Stimulated activated effector memory CD8-positive, alpha-beta T cell treated with anti-CD3 and anti-CD28 coated beads, Interleukin-12 subunit alpha, Interleukin-12 subunit beta, amount 100 ng/mL, for 72 hours (primary cell): ENCODE measurements around the gene NACC2.
A peak's percentile ranks its signal among the peaks of the same experiment; 100 is the strongest.

Experiments used
- ATAC-seq: fragments of 150-1000 bp; cut with Tn5 transposase; 2 replicates; pipeline ENCODE4 v1.10.0; 2021
- DNase-seq, 2 donors: peaks; one replicate each; pipeline ENCODE4 v3.0.0; 2021 to 2022; ENCODE audit warnings: low spot score in 2 of 2
- H3K27ac Mint-ChIP-seq: one replicate; pipeline ENCODE4 v1.8.0; 2022; ENCODE audit warnings: mild to moderate bottlenecking, mixed read lengths
- H3K36me3 Mint-ChIP-seq: one replicate; pipeline ENCODE4 v1.8.0; 2022; ENCODE audit warnings: mild to moderate bottlenecking, mixed read lengths
- H3K4me1 Mint-ChIP-seq: one replicate; pipeline ENCODE4 v1.8.0; 2022; ENCODE audit warnings: mixed read lengths
- H3K4me3 Mint-ChIP-seq: one replicate; pipeline ENCODE4 v1.8.0; 2022; ENCODE audit warnings: mild to moderate bottlenecking, mixed read lengths
- H3K9me3 Mint-ChIP-seq: one replicate; pipeline ENCODE4 v1.8.0; 2022; ENCODE audit warnings: mixed read lengths

Gene NACC2

GRCh38 chr9:136053757-136054142 is 41.3 kb downstream of the NACC2 start:
- Mint-ChIP-seq H3K4me3 (no peak overlapping the region), H3K9me3 (no peaks in the 10 kb centered on the region), H3K27ac (peak overlapping the region; percentile 48), H3K4me1 (peaks cover 43% of the 10 kb centered on the region), H3K36me3 (no peaks in the 10 kb centered on the region)
- DNase-seq: no peak
- peak; percentile 71 for ATAC-seq

- DNase-seq: no peak
- H3K36me3 Mint-ChIP-seq: no peaks in the 10 kb centered on the region
- peak overlapping the region; percentile 48 for H3K27ac Mint-ChIP-seq
- ATAC-seq: peak; percentile 38
- no peak overlapping the region for H3K4me3 Mint-ChIP-seq
- H3K9me3 Mint-ChIP-seq: no peaks in the 10 kb centered on the region
- peaks cover 39% of the 10 kb centered on the region for H3K4me1 Mint-ChIP-seq
These were observed 41.9 kb downstream of the NACC2 start for GRCh38 chr9:136052991-136053756.

GRCh38 chr9:136052472-136052880 is 42.6 kb downstream of the NACC2 start:
- DNase-seq (no peak), ATAC-seq (no peak)
- no peaks in the 10 kb centered on the region for H3K9me3 Mint-ChIP-seq
- H3K27ac Mint-ChIP-seq: no peak overlapping the region
- H3K4me3 Mint-ChIP-seq: peak overlapping the region; percentile 57
- H3K36me3 Mint-ChIP-seq: no peaks in the 10 kb centered on the region
- H3K4me1 Mint-ChIP-seq: peaks cover 46% of the 10 kb centered on the region

- Mint-ChIP-seq H3K4me3 (peak overlapping the region; percentile 57), H3K36me3 (peaks cover 5% of the 10 kb centered on the region), H3K4me1 (peaks cover 51% of the 10 kb centered on the region), H3K27ac (no peak overlapping the region), H3K9me3 (no peaks in the 10 kb centered on the region)
- DNase-seq: no peak
- ATAC-seq: peak; percentile 35
These were observed 43.1 kb downstream of the NACC2 start for GRCh38 chr9:136051837-136052471.

GRCh38 chr9:136051453-136051836 is 43.6 kb downstream of the NACC2 start:
- H3K27ac Mint-ChIP-seq: no peak overlapping the region
- DNase-seq: no peak
- H3K9me3 Mint-ChIP-seq: no peaks in the 10 kb centered on the region
- peaks cover 53% of the 10 kb centered on the region for H3K4me1 Mint-ChIP-seq
- peaks cover 8% of the 10 kb centered on the region for H3K36me3 Mint-ChIP-seq
- ATAC-seq: no peak
- H3K4me3 Mint-ChIP-seq: peak overlapping the region; percentile 57

GRCh38 chr9:136050701-136051452 is 44.2 kb downstream of the NACC2 start:
- Mint-ChIP-seq H3K4me1 (peaks cover 53% of the 10 kb centered on the region), H3K36me3 (peaks cover 8% of the 10 kb centered on the region), H3K4me3 (peak overlapping the region; percentile 57), H3K9me3 (no peaks in the 10 kb centered on the region), H3K27ac (no peak overlapping the region)
- DNase-seq (no peak), ATAC-seq (no peak)

- peaks cover 8% of the 10 kb centered on the region for H3K36me3 Mint-ChIP-seq
- H3K4me3 Mint-ChIP-seq: no peak overlapping the region
- ATAC-seq (no peak), DNase-seq (no peak)
- H3K9me3 Mint-ChIP-seq: no peaks in the 10 kb centered on the region
- H3K4me1 Mint-ChIP-seq: peaks cover 48% of the 10 kb centered on the region
- H3K27ac Mint-ChIP-seq: no peak overlapping the region
These were observed 44.8 kb downstream of the NACC2 start for GRCh38 chr9:136050266-136050700.

- Mint-ChIP-seq H3K27ac (no peak overlapping the region), H3K4me1 (peaks cover 42% of the 10 kb centered on the region), H3K36me3 (peaks cover 8% of the 10 kb centered on the region), H3K9me3 (no peaks in the 10 kb centered on the region), H3K4me3 (no peak overlapping the region)
- DNase-seq (no peak), ATAC-seq (no peak)
These were observed 45.4 kb downstream of the NACC2 start for GRCh38 chr9:136049491-136050265.

GRCh38 chr9:136048560-136049411 is 46.3 kb downstream of the NACC2 start:
- H3K27ac Mint-ChIP-seq: no peak overlapping the region
- ATAC-seq: no peak
- no peak for DNase-seq
- H3K9me3 Mint-ChIP-seq: no peaks in the 10 kb centered on the region
- H3K36me3 Mint-ChIP-seq: peaks cover 8% of the 10 kb centered on the region
- peaks cover 38% of the 10 kb centered on the region for H3K4me1 Mint-ChIP-seq
- no peak overlapping the region for H3K4me3 Mint-ChIP-seq

GRCh38 chr9:136047775-136048559 is 47.1 kb downstream of the NACC2 start:
- Mint-ChIP-seq H3K36me3 (peaks cover 8% of the 10 kb centered on the region), H3K9me3 (no peaks in the 10 kb centered on the region), H3K4me3 (peak overlapping the region; percentile 56), H3K4me1 (peaks cover 36% of the 10 kb centered on the region), H3K27ac (no peak overlapping the region)
- ATAC-seq (no peak), DNase-seq (no peak)

GRCh38 chr9:136047076-136047774 is 47.9 kb downstream of the NACC2 start:
- Mint-ChIP-seq H3K4me1 (peaks cover 28% of the 10 kb centered on the region), H3K27ac (no peak overlapping the region), H3K4me3 (peak overlapping the region; percentile 56), H3K9me3 (no peaks in the 10 kb centered on the region), H3K36me3 (peaks cover 8% of the 10 kb centered on the region)
- ATAC-seq (peak; percentile 55), DNase-seq (no peak)

GRCh38 chr9:136046554-136046920 is 48.6 kb downstream of the NACC2 start:
- Mint-ChIP-seq H3K4me1 (peaks cover 24% of the 10 kb centered on the region), H3K9me3 (no peaks in the 10 kb centered on the region), H3K4me3 (no peak overlapping the region), H3K36me3 (peaks cover 8% of the 10 kb centered on the region), H3K27ac (no peak overlapping the region)
- DNase-seq: no peak
- ATAC-seq: no peak
